T47D (cell line): ENCODE results near the gene FAF1.
"Not testable (repeated sequence)": the region's sequence is repeated elsewhere in the genome, so short reads cannot be mapped to it uniquely, and the experiment has no call there.

ENCODE experiments used
- DNase-seq, 2 experiments: peaks; one replicate each; pipeline versions ENCODE4 v3.0.0 to v3.0.0-alpha.2; 2011 to 2012; ENCODE audit warnings: low read depth in 1 of 2, low spot score in 1 of 2
- JUND ChIP-seq: IDR thresholded peaks from 2 replicates; pipeline ENCODE4 v1.6.1; 2012; ENCODE audit warnings: low read depth
- in situ Hi-C: cut with HindIII; loops from 2 replicates; pipeline ENCODE4 v1.10.0; 2016; ENCODE audit warnings: low sequenced_read_pairs, low pct_unique_long_range_greater_than_20kb

The FAF1 gene

DNA sequence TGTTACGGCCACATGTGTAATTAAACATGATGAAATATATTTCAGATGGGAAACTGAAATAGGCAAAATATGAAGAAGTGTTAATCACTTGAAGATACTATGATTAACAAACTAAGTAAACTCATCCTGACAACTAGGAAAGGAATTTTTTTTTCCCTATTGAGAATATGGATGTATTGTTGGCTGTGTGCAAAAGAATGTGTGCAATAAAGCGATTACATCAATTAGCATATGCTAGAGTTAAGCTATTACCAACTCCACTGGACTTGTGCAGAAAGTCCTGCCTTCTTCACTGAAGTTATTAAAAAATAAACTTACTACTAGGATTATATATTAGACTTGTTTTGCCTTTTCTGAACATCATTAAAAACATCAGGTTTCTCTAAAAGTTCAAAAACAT lies 393.7 kb downstream of the FAF1 start:
- in situ Hi-C loops: no loop called here
- TF ChIP-seq JUND: no peak
- DNase-seq: no peak

DNA sequence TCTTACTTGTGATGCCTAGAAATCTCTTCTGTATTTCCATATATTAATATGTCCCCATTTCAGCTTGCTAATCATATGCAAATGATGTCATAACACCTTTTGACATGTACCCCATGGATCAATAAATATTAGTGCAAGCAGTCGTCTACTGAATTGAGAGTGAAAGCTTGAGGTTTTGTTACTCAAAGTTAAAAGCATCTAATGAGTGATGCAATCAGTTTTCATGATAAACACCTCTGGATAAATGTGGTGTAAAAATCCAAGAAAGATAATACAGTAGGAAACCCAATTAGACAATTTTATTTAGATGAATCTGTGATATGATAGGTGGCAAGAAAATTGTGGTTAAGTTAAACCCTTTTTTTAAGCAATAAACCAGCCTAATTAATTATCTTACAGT lies 395.6 kb downstream of the FAF1 start:
- in situ Hi-C loops: no loop called here
- TF ChIP-seq JUND: no peak
- DNase-seq: no peak

DNA sequence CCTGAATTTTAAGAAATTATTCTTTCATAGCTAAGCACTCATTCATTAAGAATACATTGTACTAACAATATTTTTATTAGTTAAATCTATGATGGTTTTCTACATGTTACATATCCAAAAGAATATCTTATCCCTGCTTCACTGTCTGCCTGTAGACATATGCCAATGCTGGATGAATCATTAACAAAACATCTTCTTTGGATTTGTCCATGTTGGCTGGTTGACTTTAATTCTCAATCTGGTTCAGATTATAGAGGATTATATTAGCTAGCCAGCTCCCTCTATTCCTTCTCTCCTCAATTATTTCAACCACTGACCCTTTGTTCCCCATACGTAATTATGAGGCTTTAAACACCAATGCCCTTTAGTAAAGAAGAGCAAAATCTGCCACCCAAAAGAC lies 398.0 kb downstream of the FAF1 start:
- in situ Hi-C loops: no loop called here
- DNase-seq: no peak
- no peak for TF ChIP-seq JUND

DNA sequence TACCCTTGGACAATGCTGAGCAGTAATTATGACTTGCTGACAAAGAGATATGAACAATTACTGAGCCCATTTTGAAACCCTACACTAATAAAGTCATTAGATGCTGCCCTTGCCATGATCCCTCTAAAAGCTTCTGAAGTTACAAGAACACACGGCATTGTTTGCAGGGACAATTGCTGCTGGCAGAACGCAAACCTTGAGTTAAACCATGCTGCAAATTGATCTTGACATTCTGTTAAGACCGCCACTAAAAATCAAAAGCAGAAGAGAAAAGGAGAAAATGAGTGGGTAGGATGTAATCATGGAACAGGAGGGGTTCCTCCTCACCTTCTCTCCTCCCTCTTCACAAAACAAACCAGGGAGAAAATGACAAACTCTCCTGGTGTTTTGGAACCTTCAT lies 400.6 kb downstream of the FAF1 start:
- TF ChIP-seq JUND: no peak
- no peak for DNase-seq
- in situ Hi-C loops: no loop called here

DNA sequence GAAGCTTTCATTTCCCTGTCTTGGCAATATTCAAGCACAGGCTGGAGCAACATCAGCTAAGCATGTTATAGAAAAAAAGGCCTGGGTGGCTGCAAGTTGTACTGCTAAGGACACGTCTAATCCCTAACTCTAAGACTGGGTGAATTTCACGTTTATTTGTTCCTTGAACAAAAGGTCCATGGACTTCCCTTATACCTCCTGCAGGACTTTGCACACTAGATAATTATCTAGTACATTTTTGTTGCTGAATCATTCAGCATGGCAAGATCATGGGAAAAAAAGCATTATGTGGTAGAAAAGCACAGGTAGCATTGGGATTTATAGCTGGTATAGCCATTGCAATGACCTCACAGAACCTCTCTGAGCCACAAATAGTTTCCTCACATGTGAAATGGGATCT lies 406.1 kb downstream of the FAF1 start:
- no peak for TF ChIP-seq JUND

DNA sequence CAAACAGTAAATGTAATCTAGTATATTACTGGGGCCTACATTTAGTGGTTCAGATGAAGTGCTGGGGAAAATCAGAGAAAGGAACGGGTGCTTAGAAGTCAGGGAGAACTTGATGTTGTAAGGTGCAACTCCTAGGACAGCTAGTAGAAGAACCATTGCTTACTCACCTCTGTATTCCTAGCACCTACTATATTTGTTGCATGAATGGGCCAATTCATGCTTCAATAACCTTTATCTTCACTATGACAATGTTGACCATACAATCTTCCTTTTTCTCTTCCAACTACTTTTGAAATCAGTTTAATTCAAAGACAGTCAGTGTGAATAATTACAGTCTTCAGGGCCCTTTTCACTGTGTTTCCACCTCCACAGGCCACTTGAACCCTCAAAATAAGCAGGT lies 411.8 kb downstream of the FAF1 start:
- no peak for DNase-seq
- no peak for TF ChIP-seq JUND
- in situ Hi-C loops: no loop called here

More for the DNA sequence above, 406.1 kb downstream of the FAF1 start:
- DNase-seq: no peak
- in situ Hi-C loops: no loop called here

DNA sequence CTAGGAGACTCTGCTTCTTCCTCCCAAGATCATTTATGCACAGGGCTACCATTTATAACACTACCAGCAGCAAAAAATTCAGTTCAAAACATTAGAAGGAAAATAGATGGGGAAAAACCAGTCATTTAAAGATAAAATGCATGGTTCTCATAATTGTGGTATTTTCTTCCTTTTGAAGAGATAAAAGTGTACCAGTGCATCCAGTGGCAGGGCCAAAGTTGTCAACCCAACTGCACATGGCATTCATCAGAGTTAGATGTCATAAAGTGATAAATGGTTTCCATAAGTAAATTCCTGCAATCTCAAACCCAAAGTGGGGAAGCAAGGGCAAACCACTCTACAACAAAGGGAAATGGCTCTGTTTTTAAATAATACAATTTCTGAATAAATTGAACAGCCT lies 417.7 kb downstream of the FAF1 start:
- in situ Hi-C loops: no loop called here
- TF ChIP-seq JUND: no peak
- DNase-seq: no peak

DNA sequence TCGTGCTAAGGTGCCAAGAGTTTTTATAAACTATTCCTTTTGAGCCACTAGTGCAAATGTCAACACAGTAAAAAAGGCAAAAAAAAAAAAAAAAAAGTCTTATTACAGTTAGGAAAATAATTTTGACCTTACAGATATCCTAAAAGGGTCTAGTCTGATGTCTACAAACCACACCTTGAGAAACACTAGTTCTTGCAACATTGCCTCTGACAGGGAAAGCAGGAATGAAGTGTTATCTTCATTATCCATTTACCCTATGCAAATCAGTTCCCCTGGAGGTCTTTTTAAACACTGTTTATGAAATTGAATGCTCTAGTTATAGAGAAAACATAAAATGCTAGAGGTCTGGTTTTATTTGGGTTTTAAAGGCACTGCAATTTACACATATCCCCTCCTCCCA lies 421.6 kb downstream of the FAF1 start:
- no peak for TF ChIP-seq JUND
- DNase-seq: no peak
- in situ Hi-C loops: no loop called here

DNA sequence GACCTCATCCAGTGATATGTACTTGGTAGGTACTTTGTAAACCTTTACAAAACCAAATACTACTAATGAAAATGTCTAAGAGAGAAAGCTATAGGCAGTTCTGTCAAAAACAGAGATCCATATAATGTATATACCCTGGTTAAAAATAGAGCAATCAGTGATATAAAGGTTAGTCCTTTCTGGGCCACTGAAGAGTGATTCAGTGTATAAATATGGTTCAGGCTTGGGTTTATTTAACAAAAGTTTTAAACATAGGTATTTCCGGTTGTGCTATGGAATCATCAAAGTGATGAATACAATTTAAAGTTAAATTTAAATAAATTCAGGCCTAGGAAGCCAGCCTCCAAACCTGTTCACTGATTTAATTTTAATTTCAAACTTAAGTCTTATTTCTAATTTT lies 428.5 kb downstream of the FAF1 start:
- no peak for DNase-seq
- no peak for TF ChIP-seq JUND
- in situ Hi-C loops: no loop called here

DNA sequence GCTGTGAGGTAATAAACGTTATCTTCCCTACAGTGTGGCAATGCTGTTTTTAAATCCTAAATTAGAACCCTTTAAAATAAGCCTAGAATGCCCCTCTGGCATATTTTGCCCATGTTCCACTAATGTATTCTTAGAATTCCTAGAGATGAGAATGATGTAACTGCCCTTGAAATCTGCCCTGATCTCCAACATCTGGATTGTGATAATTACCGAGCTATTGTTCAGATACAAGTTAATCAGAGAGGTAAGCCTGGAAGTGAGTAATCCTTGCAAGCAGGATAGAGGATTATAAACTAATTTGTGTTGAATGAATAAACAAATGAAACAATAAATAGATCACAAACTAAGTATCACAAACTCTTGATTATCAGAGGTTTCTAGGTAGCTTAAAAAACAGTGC lies 429.0 kb downstream of the FAF1 start:
- in situ Hi-C loops: no loop called here
- DNase-seq: no peak
- no peak for TF ChIP-seq JUND

DNA sequence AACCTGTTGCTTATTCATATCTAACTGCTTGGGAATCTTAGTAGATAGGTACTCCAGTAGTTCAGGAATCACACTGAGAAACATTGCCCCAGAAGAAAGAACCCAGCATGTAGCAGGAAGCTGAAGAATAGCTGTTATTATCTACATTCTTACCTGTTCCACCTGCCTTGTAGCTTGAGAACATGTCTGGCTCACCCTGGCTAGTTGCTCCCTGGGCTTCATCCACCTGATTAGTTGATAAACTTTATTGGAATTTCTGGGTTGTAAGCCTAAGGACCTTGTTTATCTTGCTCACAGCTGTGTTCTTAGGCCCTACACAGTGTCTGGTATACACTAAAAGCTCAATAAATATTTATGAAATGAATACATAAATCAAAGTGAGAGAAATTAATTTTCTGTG lies 430.6 kb downstream of the FAF1 start:
- DNase-seq: peak in 1 of 2 experiments; percentile 11
- in situ Hi-C loops: no loop called here
- TF ChIP-seq JUND: no peak

DNA sequence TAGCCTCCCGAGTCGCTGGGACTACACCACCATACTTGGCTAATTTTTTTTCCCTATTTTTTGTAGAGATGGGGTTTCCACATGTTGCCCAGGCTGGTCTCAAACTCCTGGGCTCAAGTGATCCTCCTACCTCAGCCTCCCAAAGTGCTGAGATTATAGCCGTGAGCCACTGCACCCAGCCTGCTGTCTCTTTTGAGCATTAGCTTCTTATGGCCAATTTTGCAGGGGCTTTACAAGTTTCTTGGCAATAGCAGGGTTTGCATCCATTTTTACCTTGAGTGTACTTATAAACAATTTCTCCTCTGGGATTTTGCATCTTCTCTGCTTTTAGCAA lies 432.1 kb downstream of the FAF1 start:
- in situ Hi-C loops, DNase-seq: not testable (repeated sequence)

DNA sequence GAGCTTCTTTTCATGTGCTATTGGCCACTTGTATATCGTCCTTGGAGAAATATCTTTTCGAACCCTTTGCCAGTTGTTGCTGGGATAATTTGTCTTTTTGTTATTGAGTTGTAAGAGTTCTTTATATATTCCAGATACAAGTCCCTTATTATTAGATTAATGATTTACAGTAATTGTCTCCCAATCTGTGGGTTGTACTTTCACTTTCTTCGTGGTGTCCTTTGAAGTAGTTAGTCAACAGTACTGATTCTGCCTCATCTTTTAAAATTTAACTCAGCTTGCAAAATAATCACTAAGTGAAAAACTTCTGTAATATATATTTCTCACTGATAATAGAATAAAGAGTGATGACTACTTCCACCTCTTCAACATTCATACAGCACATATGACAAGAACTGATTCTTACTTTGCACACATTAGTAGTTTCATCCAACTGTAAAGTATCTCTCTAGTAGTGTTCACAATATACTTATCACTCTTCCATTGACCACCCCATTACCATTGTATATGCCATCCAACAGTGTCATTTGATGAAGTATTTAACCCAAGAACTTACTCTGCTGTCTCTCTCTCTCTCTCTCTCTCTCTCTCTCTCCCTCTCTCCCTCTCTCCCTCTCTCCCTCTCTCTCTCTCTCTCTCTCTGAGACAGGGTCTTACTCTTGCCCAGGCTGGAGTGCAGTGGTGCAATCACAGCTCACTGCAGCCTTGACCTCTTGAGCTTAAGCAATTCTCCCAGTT lies 432.6 kb downstream of the FAF1 start:
- in situ Hi-C loops: no loop called here
- no peak for DNase-seq
- TF ChIP-seq JUND: no peak

DNA sequence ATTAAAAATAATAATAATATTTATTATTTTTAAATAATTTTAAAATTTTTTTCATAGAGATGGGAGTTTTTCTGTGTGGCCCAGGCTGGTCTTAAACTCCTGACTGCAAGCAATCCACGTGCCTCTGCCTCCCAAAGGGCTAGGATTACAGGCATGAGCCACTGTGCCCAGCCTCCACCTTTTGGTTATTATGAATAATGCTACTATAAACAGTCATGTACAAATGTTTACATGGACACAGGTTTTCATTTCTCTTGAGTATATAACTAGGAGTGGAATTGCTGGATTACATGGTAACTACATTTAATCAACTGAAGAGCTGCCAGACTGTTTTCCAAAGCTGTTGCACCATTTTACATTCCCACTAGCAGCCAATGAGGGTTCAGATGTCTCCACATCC lies 433.6 kb downstream of the FAF1 start:
- no peak for DNase-seq
- TF ChIP-seq JUND: no peak
- in situ Hi-C loops: no loop called here
